ENCODE results near the gene NT5C2. TPM values are rescaled to one million over a fixed set of nuclear protein-coding genes. Genes with fewer than 3 reads are reported as not detected.
"Not testable (repeated sequence)": the region's sequence is repeated elsewhere in the genome, so short reads cannot be mapped to it uniquely, and the experiment has no call there.

The NT5C2 gene
- total RNA-seq, 1 experiment from 2014 or later: 70.0 TPM

DNA sequence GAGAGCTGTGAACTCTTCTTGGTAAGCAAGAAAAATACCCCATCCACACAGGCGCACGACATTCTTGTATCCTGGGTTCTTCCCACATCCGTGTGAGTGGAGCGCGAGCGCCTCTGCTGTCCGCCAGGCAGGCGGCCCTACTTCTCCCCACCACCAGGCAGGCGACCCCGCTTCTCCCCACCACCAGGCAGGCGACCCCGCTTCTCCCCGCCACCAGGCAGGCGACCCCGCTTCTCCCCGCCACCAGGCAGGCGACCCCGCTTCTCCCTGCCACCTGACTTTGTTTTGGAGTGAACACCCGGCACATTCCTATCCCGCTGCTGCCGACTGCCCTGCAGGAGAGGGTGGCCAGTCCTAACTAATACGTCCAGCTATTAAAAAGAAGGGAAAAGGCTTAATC lies 120.8 kb downstream of the NT5C2 start:
- intact Hi-C loops (cut with micrococcal nuclease; ENCODE audit: unreplicated experiment): no loop called here
- no TSS peak for BruUV-seq (replicated peaks)
- H3K27me3 Mint-ChIP-seq (ENCODE audit: unreplicated experiment): peaks cover 4% of the 10 kb centered on the region
- DNase-seq: no peak
- H3K4me1 Mint-ChIP-seq (ENCODE audit: low read depth, unreplicated experiment): no peaks in the 10 kb centered on the region
- H3K27ac Mint-ChIP-seq (ENCODE audit: unreplicated experiment): no peak overlapping the region
- H3K9me3 Mint-ChIP-seq (ENCODE audit: low read depth, unreplicated experiment): no peaks in the 10 kb centered on the region
- H3K4me3 Mint-ChIP-seq (ENCODE audit: low read depth, unreplicated experiment): no peak overlapping the region
- CTCF ChIA-PET: no interaction called here
- H3K36me3 Mint-ChIP-seq (ENCODE audit: insufficient read depth, unreplicated experiment): no peaks in the 10 kb centered on the region
- TF ChIP-seq, protein P1, sequence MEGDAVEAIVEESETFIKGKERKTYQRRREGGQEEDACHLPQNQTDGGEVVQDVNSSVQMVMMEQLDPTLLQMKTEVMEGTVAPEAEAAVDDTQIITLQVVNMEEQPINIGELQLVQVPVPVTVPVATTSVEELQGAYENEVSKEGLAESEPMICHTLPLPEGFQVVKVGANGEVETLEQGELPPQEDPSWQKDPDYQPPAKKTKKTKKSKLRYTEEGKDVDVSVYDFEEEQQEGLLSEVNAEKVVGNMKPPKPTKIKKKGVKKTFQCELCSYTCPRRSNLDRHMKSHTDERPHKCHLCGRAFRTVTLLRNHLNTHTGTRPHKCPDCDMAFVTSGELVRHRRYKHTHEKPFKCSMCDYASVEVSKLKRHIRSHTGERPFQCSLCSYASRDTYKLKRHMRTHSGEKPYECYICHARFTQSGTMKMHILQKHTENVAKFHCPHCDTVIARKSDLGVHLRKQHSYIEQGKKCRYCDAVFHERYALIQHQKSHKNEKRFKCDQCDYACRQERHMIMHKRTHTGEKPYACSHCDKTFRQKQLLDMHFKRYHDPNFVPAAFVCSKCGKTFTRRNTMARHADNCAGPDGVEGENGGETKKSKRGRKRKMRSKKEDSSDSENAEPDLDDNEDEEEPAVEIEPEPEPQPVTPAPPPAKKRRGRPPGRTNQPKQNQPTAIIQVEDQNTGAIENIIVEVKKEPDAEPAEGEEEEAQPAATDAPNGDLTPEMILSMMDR (IDR thresholded peaks at IDR 0.05; ENCODE audit: unreplicated experiment): no peak

DNA sequence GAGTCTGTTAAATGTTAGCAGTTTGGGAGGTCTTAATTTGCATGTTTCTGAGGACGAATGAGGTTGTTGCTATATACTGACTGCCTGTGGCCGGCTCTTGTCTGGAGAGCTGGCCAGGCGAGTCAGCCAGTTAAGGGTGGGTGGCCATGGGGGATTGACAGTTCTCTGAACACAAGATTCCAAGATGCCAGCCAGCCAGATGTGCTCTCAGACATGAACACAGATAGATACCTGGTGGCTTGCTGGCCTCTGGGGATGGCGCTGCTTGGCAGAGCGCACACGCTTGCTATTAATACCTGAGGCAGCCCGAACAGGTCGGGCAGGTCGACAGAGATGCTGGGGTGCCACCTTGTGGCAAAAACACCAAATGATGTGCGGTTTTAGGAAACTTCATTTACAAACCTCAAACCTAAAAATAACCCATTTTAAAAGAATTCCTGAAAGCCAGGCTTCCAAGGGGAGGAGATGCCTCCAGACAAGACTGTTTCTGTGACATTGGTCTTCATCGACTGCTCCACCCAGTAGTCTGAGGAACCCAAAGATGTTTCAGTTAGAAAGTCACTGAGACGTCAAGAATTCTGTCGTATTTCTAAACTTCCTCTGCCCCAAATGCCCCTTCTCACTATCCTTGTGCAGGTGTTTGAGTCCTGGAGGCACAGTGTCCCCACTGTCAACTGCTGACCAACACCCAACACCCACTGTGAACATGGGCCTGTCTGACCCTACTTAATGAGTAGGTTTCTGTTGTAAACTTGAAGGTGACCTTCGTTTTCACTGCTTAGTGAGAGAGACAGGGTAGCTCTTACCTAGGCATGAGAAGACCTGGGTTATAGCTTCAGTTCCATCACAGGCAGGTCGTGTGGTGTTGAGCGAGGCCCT lies 123.4 kb downstream of the NT5C2 start:
- H3K4me3 Mint-ChIP-seq (ENCODE audit: low read depth, unreplicated experiment): no peak overlapping the region
- no peaks in the 10 kb centered on the region for H3K4me1 Mint-ChIP-seq (ENCODE audit: low read depth, unreplicated experiment)
- TF ChIP-seq, protein P1 (IDR thresholded peaks at IDR 0.05; ENCODE audit: unreplicated experiment): peak; percentile 71
- DNase-seq: peak; percentile 69
- no peaks in the 10 kb centered on the region for H3K36me3 Mint-ChIP-seq (ENCODE audit: insufficient read depth, unreplicated experiment)
- intact Hi-C loops (cut with micrococcal nuclease; ENCODE audit: unreplicated experiment): loop anchor here (1.0 to 5.0 kb wide), 3 partner anchors 152 to 235 kb away; partner anchors contain the start of gene RPEL1
- CTCF ChIA-PET: interaction anchor here (1.3 kb wide), 1 partner anchor 152 kb away, joined by 5 read pairs; the partner anchor contains the start of gene CNNM2
- no peak overlapping the region for H3K27ac Mint-ChIP-seq (ENCODE audit: unreplicated experiment)
- H3K9me3 Mint-ChIP-seq (ENCODE audit: low read depth, unreplicated experiment): no peaks in the 10 kb centered on the region
- no TSS peak for BruUV-seq (replicated peaks)
- peaks cover 21% of the 10 kb centered on the region for H3K27me3 Mint-ChIP-seq (ENCODE audit: unreplicated experiment)

DNA sequence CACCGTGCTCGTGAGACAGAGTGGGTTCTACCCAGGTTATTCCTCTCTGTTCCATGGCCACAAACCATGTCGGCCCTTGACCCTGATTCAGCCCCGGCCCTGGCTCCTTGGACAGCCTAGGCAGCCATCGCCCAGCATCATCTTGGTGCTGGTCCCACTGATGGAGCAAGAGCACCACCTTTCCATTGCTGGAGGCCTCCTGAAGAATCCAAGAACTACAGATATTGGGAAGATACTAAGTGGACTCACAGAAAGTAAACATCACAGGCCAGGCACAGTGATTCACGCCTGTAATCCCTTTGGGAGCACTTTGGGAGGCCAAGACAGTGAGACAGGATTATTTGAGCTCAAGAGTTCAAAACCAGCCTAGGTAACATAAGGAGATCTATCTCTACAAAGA lies 125.1 kb downstream of the NT5C2 start:
- H3K4me1 Mint-ChIP-seq (ENCODE audit: low read depth, unreplicated experiment): no peaks in the 10 kb centered on the region
- no TSS peak for BruUV-seq (replicated peaks)
- intact Hi-C loops (cut with micrococcal nuclease; ENCODE audit: unreplicated experiment): loop anchor here (5.0 kb wide), 1 partner anchor 179 kb away; the partner anchor contains the start of gene RPEL1
- no peak for DNase-seq
- CTCF ChIA-PET: no interaction called here
- no peaks in the 10 kb centered on the region for H3K36me3 Mint-ChIP-seq (ENCODE audit: insufficient read depth, unreplicated experiment)
- H3K27me3 Mint-ChIP-seq (ENCODE audit: unreplicated experiment): peaks cover 21% of the 10 kb centered on the region
- TF ChIP-seq, protein P1 (IDR thresholded peaks at IDR 0.05; ENCODE audit: unreplicated experiment): no peak
- no peak overlapping the region for H3K27ac Mint-ChIP-seq (ENCODE audit: unreplicated experiment)
- H3K9me3 Mint-ChIP-seq (ENCODE audit: low read depth, unreplicated experiment): no peaks in the 10 kb centered on the region
- no peak overlapping the region for H3K4me3 Mint-ChIP-seq (ENCODE audit: low read depth, unreplicated experiment)

DNA sequence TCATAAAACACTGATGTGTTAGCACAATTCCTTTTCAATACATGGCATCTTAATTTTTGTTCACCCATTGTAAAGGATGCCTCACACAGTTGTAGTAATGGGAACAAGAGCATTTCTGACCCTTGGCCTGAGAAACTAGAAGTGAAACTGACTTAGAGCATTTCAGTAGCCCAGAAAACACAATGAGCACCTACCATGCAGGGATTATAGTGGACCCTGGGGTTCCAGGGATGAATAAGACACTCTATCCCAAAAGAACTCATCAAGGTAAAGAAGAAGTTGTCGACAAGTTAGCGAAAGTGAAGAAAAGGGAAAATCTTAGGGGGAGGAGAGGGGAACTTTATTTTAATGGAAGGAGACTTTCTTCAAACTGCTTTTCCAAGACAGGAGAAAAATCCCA lies 125.6 kb downstream of the NT5C2 start:
- H3K36me3 Mint-ChIP-seq (ENCODE audit: insufficient read depth, unreplicated experiment): no peaks in the 10 kb centered on the region
- TF ChIP-seq, protein P1 (IDR thresholded peaks at IDR 0.05; ENCODE audit: unreplicated experiment): no peak
- CTCF ChIA-PET: no interaction called here
- peaks cover 21% of the 10 kb centered on the region for H3K27me3 Mint-ChIP-seq (ENCODE audit: unreplicated experiment)
- no peak for DNase-seq
- intact Hi-C loops (cut with micrococcal nuclease; ENCODE audit: unreplicated experiment): loop anchor here (5.0 kb wide), 1 partner anchor 180 kb away; the partner anchor contains the start of gene RPEL1
- BruUV-seq (replicated peaks): no TSS peak
- H3K27ac Mint-ChIP-seq (ENCODE audit: unreplicated experiment): no peak overlapping the region
- H3K9me3 Mint-ChIP-seq (ENCODE audit: low read depth, unreplicated experiment): no peaks in the 10 kb centered on the region
- no peak overlapping the region for H3K4me3 Mint-ChIP-seq (ENCODE audit: low read depth, unreplicated experiment)
- H3K4me1 Mint-ChIP-seq (ENCODE audit: low read depth, unreplicated experiment): no peaks in the 10 kb centered on the region

DNA sequence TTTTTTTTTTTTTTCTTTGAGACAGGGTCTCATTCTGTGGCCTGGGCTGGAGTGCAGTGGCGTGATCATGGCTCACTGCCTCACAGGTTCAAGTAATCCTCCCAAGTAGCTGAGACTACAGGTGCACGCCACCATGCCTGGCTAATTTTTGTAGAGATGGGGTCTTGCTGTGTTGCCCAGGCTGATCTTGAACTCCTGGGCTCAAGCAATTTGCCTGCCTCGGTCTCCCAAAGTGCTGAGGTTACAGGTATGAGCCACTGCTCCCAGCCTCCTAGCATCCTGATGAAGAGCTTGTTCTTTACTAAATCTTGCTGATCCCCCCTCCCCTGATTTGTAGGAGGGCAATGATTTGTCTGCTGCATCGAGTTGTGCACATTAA lies 126.0 kb downstream of the NT5C2 start:
- not testable (repeated sequence) for H3K4me1 Mint-ChIP-seq (ENCODE audit: low read depth, unreplicated experiment); H3K36me3 Mint-ChIP-seq (ENCODE audit: insufficient read depth, unreplicated experiment); H3K27ac Mint-ChIP-seq (ENCODE audit: unreplicated experiment); DNase-seq; H3K9me3 Mint-ChIP-seq (ENCODE audit: low read depth, unreplicated experiment); BruUV-seq (replicated peaks); H3K4me3 Mint-ChIP-seq (ENCODE audit: low read depth, unreplicated experiment)
- peaks cover 21% of the 10 kb centered on the region for H3K27me3 Mint-ChIP-seq (ENCODE audit: unreplicated experiment)
- CTCF ChIA-PET: interaction anchor here (1.2 kb wide), 1 partner anchor 149 kb away, joined by 3 read pairs; the partner anchor contains the start of gene CNNM2
- intact Hi-C loops (cut with micrococcal nuclease; ENCODE audit: unreplicated experiment): loop anchor here (5.0 kb wide), 1 partner anchor 180 kb away; the partner anchor contains the start of gene RPEL1
